OCI-LY1 (cell line): ENCODE measurements around the gene TRPV4.

ENCODE experiments used
- CTCF ChIP-seq: fragments of 200-600 bp; sonication (generic), shearing (Covaris generic); IDR thresholded peaks from 2 replicates; pipeline ENCODE4 v1.5.1; 2017; ENCODE audit warnings: mild to moderate bottlenecking, antibody characterized with exemption, low read length, moderate library complexity, mixed read lengths
- EZH2 ChIP-seq: fragments of 200-600 bp; sonication (generic), shearing (Covaris generic); IDR thresholded peaks from 2 replicates; pipeline ENCODE4 v1.8.0; 2017; ENCODE audit warnings: borderline replicate concordance, mixed run types, mild to moderate bottlenecking, antibody characterized with exemption, low read length, moderate library complexity, mixed read lengths

GRCh38 chr12:109759595-109759994 is 73.6 kb downstream of the TRPV4 start:
- no peak for TF ChIP-seq CTCF
- TF ChIP-seq EZH2: no peak
